ENCODE measurements around the gene CDC42SE2. TPM values are rescaled to one million over a fixed set of nuclear protein-coding genes. Genes with fewer than 3 reads are reported as not detected.
"Not testable (repeated sequence)": the region's sequence is repeated elsewhere in the genome, so short reads cannot be mapped to it uniquely, and the experiment has no call there.

The CDC42SE2 gene
- total RNA-seq, 1 donor from 2014 or later = 27.7 TPM

- peaks cover 2 to 5% (median 5%) of the 10 kb centered on the region in 3 donors for H3K4me1 ChIP-seq (ENCODE audit: control insufficient read depth in 3 of 3, insufficient read depth in 3 of 3, low read length in 3 of 3)
- peak overlapping the region; percentile 60 to 78 (median 68) for H3K9ac ChIP-seq (ENCODE audit: low read depth in 1 of 3, low read length in 3 of 3)
- peak overlapping the region; percentile 88 to 97 (median 93) for H3K4me3 ChIP-seq (ENCODE audit: low read length in 3 of 3)
- no peaks in the 10 kb centered on the region for H3K36me3 ChIP-seq (ENCODE audit: control insufficient read depth in 3 of 3, insufficient read depth in 3 of 3, low read length in 3 of 3)
- H3K27ac ChIP-seq (ENCODE audit: low read depth, low read length) = peak overlapping the region; percentile 57
- H3K9me3 ChIP-seq (ENCODE audit: control insufficient read depth in 3 of 3, low read length in 3 of 3) = peaks cover 0 to 3% (median 0%) of the 10 kb centered on the region in 3 donors
- H3K27me3 ChIP-seq (ENCODE audit: control insufficient read depth in 3 of 3, insufficient read depth in 3 of 3, low read length in 3 of 3) = no peaks in the 10 kb centered on the region
Observed at GRCh38 chr5:131262953-131263541, 806 bp upstream of the CDC42SE2 start.

- Histone ChIP-seq H3K4me1 (ENCODE audit: control insufficient read depth in 3 of 3, insufficient read depth in 3 of 3, low read length in 3 of 3) (peaks cover 2 to 5% (median 5%) of the 10 kb centered on the region in 3 donors), H3K36me3 (ENCODE audit: control insufficient read depth in 3 of 3, insufficient read depth in 3 of 3, low read length in 3 of 3) (no peaks in the 10 kb centered on the region), H3K9ac (ENCODE audit: low read depth in 1 of 3, low read length in 3 of 3) (peak overlapping the region; percentile 84 to 98 (median 94)), H3K27ac (ENCODE audit: low read depth, low read length) (peak overlapping the region; percentile 78), H3K9me3 (ENCODE audit: control insufficient read depth in 3 of 3, low read length in 3 of 3) (no peaks in the 10 kb centered on the region), H3K27me3 (ENCODE audit: control insufficient read depth in 3 of 3, insufficient read depth in 3 of 3, low read length in 3 of 3) (no peaks in the 10 kb centered on the region), H3K4me3 (ENCODE audit: low read length in 3 of 3) (peak overlapping the region; percentile 91 to 97 (median 93))
Observed at GRCh38 chr5:131264451-131265099, 722 bp downstream of the CDC42SE2 start.

GRCh38 chr5:131265311-131265803 is 1.5 kb downstream of the CDC42SE2 start:
- H3K27ac ChIP-seq (ENCODE audit: low read depth, low read length) = no peak overlapping the region
- no peaks in the 10 kb centered on the region for H3K9me3 ChIP-seq (ENCODE audit: control insufficient read depth in 3 of 3, low read length in 3 of 3)
- peak overlapping the region in 2 of 3 donors; percentile 61 to 98 for H3K9ac ChIP-seq (ENCODE audit: low read depth in 1 of 3, low read length in 3 of 3)
- no peaks in the 10 kb centered on the region for H3K27me3 ChIP-seq (ENCODE audit: control insufficient read depth in 3 of 3, insufficient read depth in 3 of 3, low read length in 3 of 3)
- H3K4me1 ChIP-seq (ENCODE audit: control insufficient read depth in 3 of 3, insufficient read depth in 3 of 3, low read length in 3 of 3) = peaks cover 2 to 5% (median 5%) of the 10 kb centered on the region in 3 donors
- H3K36me3 ChIP-seq (ENCODE audit: control insufficient read depth in 3 of 3, insufficient read depth in 3 of 3, low read length in 3 of 3) = no peaks in the 10 kb centered on the region
- peak overlapping the region in 2 of 3 donors; percentile 89 to 97 for H3K4me3 ChIP-seq (ENCODE audit: low read length in 3 of 3)

GRCh38 chr5:131266370-131267060 is 2.7 kb downstream of the CDC42SE2 start:
- H3K4me1 ChIP-seq (ENCODE audit: control insufficient read depth in 3 of 3, insufficient read depth in 3 of 3, low read length in 3 of 3) = peaks cover 4 to 9% (median 5%) of the 10 kb centered on the region in 3 donors
- H3K27me3 ChIP-seq (ENCODE audit: control insufficient read depth in 3 of 3, insufficient read depth in 3 of 3, low read length in 3 of 3) = no peaks in the 10 kb centered on the region
- no peaks in the 10 kb centered on the region for H3K9me3 ChIP-seq (ENCODE audit: control insufficient read depth in 3 of 3, low read length in 3 of 3)
- H3K4me3 ChIP-seq (ENCODE audit: low read length in 3 of 3) = no peak overlapping the region
- no peak overlapping the region for H3K9ac ChIP-seq (ENCODE audit: low read depth in 1 of 3, low read length in 3 of 3)
- H3K27ac ChIP-seq (ENCODE audit: low read depth, low read length) = no peak overlapping the region
- H3K36me3 ChIP-seq (ENCODE audit: control insufficient read depth in 3 of 3, insufficient read depth in 3 of 3, low read length in 3 of 3) = no peaks in the 10 kb centered on the region

- H3K4me3 ChIP-seq (ENCODE audit: low read length in 3 of 3) = no peak overlapping the region
- no peaks in the 10 kb centered on the region for H3K9me3 ChIP-seq (ENCODE audit: control insufficient read depth in 3 of 3, low read length in 3 of 3)
- no peaks in the 10 kb centered on the region for H3K36me3 ChIP-seq (ENCODE audit: control insufficient read depth in 3 of 3, insufficient read depth in 3 of 3, low read length in 3 of 3)
- no peaks in the 10 kb centered on the region for H3K27me3 ChIP-seq (ENCODE audit: control insufficient read depth in 3 of 3, insufficient read depth in 3 of 3, low read length in 3 of 3)
- H3K4me1 ChIP-seq (ENCODE audit: control insufficient read depth in 3 of 3, insufficient read depth in 3 of 3, low read length in 3 of 3) = peaks cover 0 to 9% (median 4%) of the 10 kb centered on the region in 3 donors
- no peak overlapping the region for H3K27ac ChIP-seq (ENCODE audit: low read depth, low read length)
- H3K9ac ChIP-seq (ENCODE audit: low read depth in 1 of 3, low read length in 3 of 3) = no peak overlapping the region
Observed at GRCh38 chr5:131268758-131269370, 5.0 kb downstream of the CDC42SE2 start.

GRCh38 chr5:131270809-131271208 is 7.0 kb downstream of the CDC42SE2 start:
- Histone ChIP-seq H3K27me3 (ENCODE audit: control insufficient read depth in 3 of 3, insufficient read depth in 3 of 3, low read length in 3 of 3) (no peaks in the 10 kb centered on the region), H3K36me3 (ENCODE audit: control insufficient read depth in 3 of 3, insufficient read depth in 3 of 3, low read length in 3 of 3) (no peaks in the 10 kb centered on the region), H3K9ac (ENCODE audit: low read depth in 1 of 3, low read length in 3 of 3) (no peak overlapping the region), H3K27ac (ENCODE audit: low read depth, low read length) (no peak overlapping the region), H3K4me1 (ENCODE audit: control insufficient read depth in 3 of 3, insufficient read depth in 3 of 3, low read length in 3 of 3) (peaks cover 0 to 4% (median 2%) of the 10 kb centered on the region in 3 donors), H3K9me3 (ENCODE audit: control insufficient read depth in 3 of 3, low read length in 3 of 3) (no peaks in the 10 kb centered on the region), H3K4me3 (ENCODE audit: low read length in 3 of 3) (no peak overlapping the region)

- not testable (repeated sequence) for H3K9me3 ChIP-seq (ENCODE audit: control insufficient read depth in 3 of 3, low read length in 3 of 3); H3K36me3 ChIP-seq (ENCODE audit: control insufficient read depth in 3 of 3, insufficient read depth in 3 of 3, low read length in 3 of 3); H3K27ac ChIP-seq (ENCODE audit: low read depth, low read length); H3K9ac ChIP-seq (ENCODE audit: low read depth in 1 of 3, low read length in 3 of 3); H3K4me1 ChIP-seq (ENCODE audit: control insufficient read depth in 3 of 3, insufficient read depth in 3 of 3, low read length in 3 of 3); H3K27me3 ChIP-seq (ENCODE audit: control insufficient read depth in 3 of 3, insufficient read depth in 3 of 3, low read length in 3 of 3); H3K4me3 ChIP-seq (ENCODE audit: low read length in 3 of 3)
Observed at GRCh38 chr5:131271888-131272287, 8.0 kb downstream of the CDC42SE2 start.

GRCh38 chr5:131272307-131272706 is 8.5 kb downstream of the CDC42SE2 start:
- Histone ChIP-seq H3K4me3 (ENCODE audit: low read length in 3 of 3) (no peak overlapping the region), H3K27ac (ENCODE audit: low read depth, low read length) (no peak overlapping the region), H3K4me1 (ENCODE audit: control insufficient read depth in 3 of 3, insufficient read depth in 3 of 3, low read length in 3 of 3) (peaks cover 0 to 4% (median 2%) of the 10 kb centered on the region in 3 donors), H3K9ac (ENCODE audit: low read depth in 1 of 3, low read length in 3 of 3) (no peak overlapping the region), H3K36me3 (ENCODE audit: control insufficient read depth in 3 of 3, insufficient read depth in 3 of 3, low read length in 3 of 3) (no peaks in the 10 kb centered on the region), H3K27me3 (ENCODE audit: control insufficient read depth in 3 of 3, insufficient read depth in 3 of 3, low read length in 3 of 3) (no peaks in the 10 kb centered on the region), H3K9me3 (ENCODE audit: control insufficient read depth in 3 of 3, low read length in 3 of 3) (no peaks in the 10 kb centered on the region)

GRCh38 chr5:131272724-131273123 is 8.9 kb downstream of the CDC42SE2 start:
- no peak overlapping the region for H3K27ac ChIP-seq (ENCODE audit: low read depth, low read length)
- no peaks in the 10 kb centered on the region for H3K27me3 ChIP-seq (ENCODE audit: control insufficient read depth in 3 of 3, insufficient read depth in 3 of 3, low read length in 3 of 3)
- H3K4me3 ChIP-seq (ENCODE audit: low read length in 3 of 3) = no peak overlapping the region
- H3K9me3 ChIP-seq (ENCODE audit: control insufficient read depth in 3 of 3, low read length in 3 of 3) = no peaks in the 10 kb centered on the region
- H3K36me3 ChIP-seq (ENCODE audit: control insufficient read depth in 3 of 3, insufficient read depth in 3 of 3, low read length in 3 of 3) = no peaks in the 10 kb centered on the region
- peaks cover 0 to 4% (median 2%) of the 10 kb centered on the region in 3 donors for H3K4me1 ChIP-seq (ENCODE audit: control insufficient read depth in 3 of 3, insufficient read depth in 3 of 3, low read length in 3 of 3)
- H3K9ac ChIP-seq (ENCODE audit: low read depth in 1 of 3, low read length in 3 of 3) = no peak overlapping the region

Data from skeletal muscle tissue (tissue), 4 donors.